Measurements from ENCODE around the gene CA11. TPM values are rescaled to one million over a fixed set of nuclear protein-coding genes. Genes with fewer than 3 reads are reported as not detected.

Gene CA11
- total RNA-seq, 4 donors from 2014 or later, result 1.6 to 3.5 (median 2.6) TPM

GRCh38 chr19:48637948-48638830 is 7.8 kb downstream of the CA11 start:
- in situ Hi-C loops (cut with MboI; ENCODE audit: low sequenced_read_pairs in 4 of 4) (loop anchor here in 1 of 4 donors (25.0 kb wide), 1 partner anchor 99 kb away; the partner anchor contains the start of genes IZUMO1 and RASIP1), intact Hi-C loops (cut with DNase I; ENCODE audit: low total_unique reads) (loop anchor here (2.0 to 10.0 kb wide), 4 partner anchors 149 to 1564 kb away; partner anchors contain the start of genes AKT1S1, MYH14 and TBC1D17)
- Histone ChIP-seq H3K27me3 (no peaks in the 10 kb centered on the region), H3K9me3 (no peaks in the 10 kb centered on the region), H3K36me3 (no peaks in the 10 kb centered on the region), H3K4me3 (peak overlapping the region; percentile 58 to 95 (median 76)), H3K4me1 (peaks cover 28 to 38% of the 10 kb centered on the region in 2 donors), H3K27ac (peak overlapping the region; percentile 97 to 100 (median 100))
- ATAC-seq (peak; percentile 41 to 42), DNase-seq (peak; percentile 76 to 90)
- TF ChIP-seq POLR2A (IDR thresholded peaks at IDR 0.05) (peak in 1 of 2 donors; percentile 21), CTCF (IDR thresholded peaks at IDR 0.05 in 4 of 5, conservative IDR thresholded peaks at IDR 0.05 in 1 of 5) (peak in 1 of 5 experiments; percentile 18)

- in situ Hi-C loops (cut with MboI; ENCODE audit: low sequenced_read_pairs in 4 of 4) (loop anchor here in 1 of 4 donors (25.0 kb wide), 1 partner anchor 100 kb away; the partner anchor contains the start of genes IZUMO1 and RASIP1), intact Hi-C loops (cut with DNase I; ENCODE audit: low total_unique reads) (loop anchor here (5.0 to 10.0 kb wide), 3 partner anchors 515 to 1565 kb away; partner anchors contain the start of genes AKT1S1, MYH14 and TBC1D17)
- H3K4me3 ChIP-seq, result peak overlapping the region; percentile 58 to 95 (median 76)
- ATAC-seq (peak; percentile 52 to 55), DNase-seq (peak; percentile 99 to 100)
- H3K27ac ChIP-seq, result peak overlapping the region; percentile 97 to 100 (median 100)
- TF ChIP-seq POLR2A (IDR thresholded peaks at IDR 0.05), result peak; percentile 59 to 76
- peak in 1 of 5 experiments; percentile 21 for TF ChIP-seq CTCF (IDR thresholded peaks at IDR 0.05 in 4 of 5, conservative IDR thresholded peaks at IDR 0.05 in 1 of 5)
- peaks cover 35 to 45% of the 10 kb centered on the region in 2 donors for H3K4me1 ChIP-seq
- H3K9me3 ChIP-seq, result no peaks in the 10 kb centered on the region
- no peaks in the 10 kb centered on the region for H3K36me3 ChIP-seq
- H3K27me3 ChIP-seq, result no peaks in the 10 kb centered on the region
Observed at GRCh38 chr19:48637449-48637947, 8.5 kb downstream of the CA11 start.

GRCh38 chr19:48636859-48637448 is 9.0 kb downstream of the CA11 start, which contains the start of gene DBP:
DBP (minus strand) TSS chr19:48637379; CDS start chr19:48636994, 385 bp downstream.
- Histone ChIP-seq H3K4me3 (peak within 1 kb of the TSS; percentile 58 to 95 (median 76)), H3K36me3 (no peaks in the 10 kb centered on the region), H3K4me1 (peaks cover 41 to 50% of the 10 kb centered on the region in 2 donors), H3K27ac (peak within 1 kb of the TSS; percentile 97 to 100 (median 100)), H3K27me3 (no peaks in the 10 kb centered on the region), H3K9me3 (no peaks in the 10 kb centered on the region)
- peak in 1 of 2 donors; percentile 79 for DNase-seq
- intact Hi-C loops (cut with DNase I; ENCODE audit: low total_unique reads) (loop anchor here (5.0 to 10.0 kb wide), 3 partner anchors 515 to 1565 kb away; partner anchors contain the start of genes AKT1S1, MYH14 and TBC1D17), in situ Hi-C loops (cut with MboI; ENCODE audit: low sequenced_read_pairs in 4 of 4) (loop anchor here in 1 of 4 donors (25.0 kb wide), 1 partner anchor 100 kb away; the partner anchor contains the start of genes IZUMO1 and RASIP1)
- TF ChIP-seq POLR2A (IDR thresholded peaks at IDR 0.05) (no peak), CTCF (IDR thresholded peaks at IDR 0.05 in 4 of 5, conservative IDR thresholded peaks at IDR 0.05 in 1 of 5) (peak in 3 of 5 experiments; percentile 22 to 34 (median 32))
- ATAC-seq, result peak; percentile 7 to 15
